ENCODE results near the gene PLCB1. TPM values are rescaled to one million over a fixed set of nuclear protein-coding genes. Genes with fewer than 3 reads are reported as not detected.

PLCB1 gene
- total and polyA plus RNA-seq, 7 experiments from 2014 or later, result 0.56 to 17.6 (median 2.3) TPM

GRCh38 chr20:8530022-8530421, 398.0 kb downstream of the PLCB1 start:
- Histone ChIP-seq H3K27ac (ENCODE audit: low read depth, low read length) (no peak overlapping the region), H3K4me3 (ENCODE audit: low read length) (no peak overlapping the region), H3K27me3 (ENCODE audit: control insufficient read depth in 2 of 2, insufficient read depth in 2 of 2, low read length in 2 of 2) (no peaks in the 10 kb centered on the region), H3K4me1 (ENCODE audit: control insufficient read depth in 2 of 2, insufficient read depth in 2 of 2, low read length in 2 of 2) (no peaks in the 10 kb centered on the region), H3K36me3 (ENCODE audit: control insufficient read depth in 2 of 3, insufficient read depth in 3 of 3, low read length in 3 of 3) (no peaks in the 10 kb centered on the region), H3K9me3 (ENCODE audit: control insufficient read depth in 2 of 3, low read length in 3 of 3) (no peaks in the 10 kb centered on the region)
- ChIA-PET POLR2A (no interaction called here), CTCF (no interaction called here)
- Mint-ChIP-seq H3K36me3 (no peaks in the 10 kb centered on the region), H3K9me3 (peaks cover 0 to 2% (median 0%) of the 10 kb centered on the region in 11 donors), H3K4me3 (no peak overlapping the region), H3K4me1 (no peaks in the 10 kb centered on the region), H3K27ac (no peak overlapping the region), H3K27me3 (no peaks in the 10 kb centered on the region)
- ATAC-seq (no peak), DNase-seq (no peak)
- intact Hi-C loops (cut with micrococcal nuclease), result no loop called here

GRCh38 chr20:8532169-8532568, 400.1 kb downstream of the PLCB1 start:
- no peaks in the 10 kb centered on the region for H3K4me1 ChIP-seq (ENCODE audit: control insufficient read depth in 2 of 2, insufficient read depth in 2 of 2, low read length in 2 of 2)
- no peaks in the 10 kb centered on the region for H3K36me3 ChIP-seq (ENCODE audit: control insufficient read depth in 2 of 3, insufficient read depth in 3 of 3, low read length in 3 of 3)
- Mint-ChIP-seq H3K27ac (no peak overlapping the region), H3K4me3 (no peak overlapping the region), H3K27me3 (no peaks in the 10 kb centered on the region), H3K9me3 (peaks cover 0 to 2% (median 0%) of the 10 kb centered on the region in 11 donors), H3K4me1 (no peaks in the 10 kb centered on the region), H3K36me3 (no peaks in the 10 kb centered on the region)
- intact Hi-C loops (cut with micrococcal nuclease), result no loop called here
- CTCF ChIA-PET, result no interaction called here
- no peak overlapping the region for H3K27ac ChIP-seq (ENCODE audit: low read depth, low read length)
- POLR2A ChIA-PET, result no interaction called here
- no peak for DNase-seq
- no peaks in the 10 kb centered on the region for H3K27me3 ChIP-seq (ENCODE audit: control insufficient read depth in 2 of 2, insufficient read depth in 2 of 2, low read length in 2 of 2)
- H3K9me3 ChIP-seq (ENCODE audit: control insufficient read depth in 2 of 3, low read length in 3 of 3), result no peaks in the 10 kb centered on the region
- H3K4me3 ChIP-seq (ENCODE audit: low read length), result no peak overlapping the region
- no peak for ATAC-seq

- intact Hi-C loops (cut with micrococcal nuclease), result no loop called here
- H3K4me1 ChIP-seq (ENCODE audit: control insufficient read depth in 2 of 2, insufficient read depth in 2 of 2, low read length in 2 of 2), result no peaks in the 10 kb centered on the region
- Mint-ChIP-seq H3K36me3 (no peaks in the 10 kb centered on the region), H3K27ac (no peak overlapping the region), H3K9me3 (peaks cover 0 to 2% (median 0%) of the 10 kb centered on the region in 11 donors), H3K4me3 (no peak overlapping the region), H3K27me3 (no peaks in the 10 kb centered on the region), H3K4me1 (no peaks in the 10 kb centered on the region)
- H3K4me3 ChIP-seq (ENCODE audit: low read length), result no peak overlapping the region
- ATAC-seq (no peak), DNase-seq (no peak)
- H3K36me3 ChIP-seq (ENCODE audit: control insufficient read depth in 2 of 3, insufficient read depth in 3 of 3, low read length in 3 of 3), result no peaks in the 10 kb centered on the region
- no peak overlapping the region for H3K27ac ChIP-seq (ENCODE audit: low read depth, low read length)
- no peaks in the 10 kb centered on the region for H3K27me3 ChIP-seq (ENCODE audit: control insufficient read depth in 2 of 2, insufficient read depth in 2 of 2, low read length in 2 of 2)
- POLR2A ChIA-PET, result no interaction called here
- CTCF ChIA-PET, result interaction anchor here (0.9 kb wide), 1 partner anchor 140 kb away, joined by 4 read pairs; no protein-coding TSS in a partner anchor
- H3K9me3 ChIP-seq (ENCODE audit: control insufficient read depth in 2 of 3, low read length in 3 of 3), result no peaks in the 10 kb centered on the region
These were observed 402.5 kb downstream of the PLCB1 start for GRCh38 chr20:8534368-8535160.

GRCh38 chr20:8535403-8536261, 403.6 kb downstream of the PLCB1 start:
- Mint-ChIP-seq H3K27me3 (no peaks in the 10 kb centered on the region), H3K4me1 (no peaks in the 10 kb centered on the region), H3K9me3 (peaks cover 0 to 4% (median 0%) of the 10 kb centered on the region in 11 donors), H3K27ac (no peak overlapping the region), H3K4me3 (no peak overlapping the region), H3K36me3 (no peaks in the 10 kb centered on the region)
- ATAC-seq, result no peak
- Histone ChIP-seq H3K9me3 (ENCODE audit: control insufficient read depth in 2 of 3, low read length in 3 of 3) (no peaks in the 10 kb centered on the region), H3K4me3 (ENCODE audit: low read length) (no peak overlapping the region), H3K4me1 (ENCODE audit: control insufficient read depth in 2 of 2, insufficient read depth in 2 of 2, low read length in 2 of 2) (no peaks in the 10 kb centered on the region), H3K36me3 (ENCODE audit: control insufficient read depth in 2 of 3, insufficient read depth in 3 of 3, low read length in 3 of 3) (no peaks in the 10 kb centered on the region), H3K27ac (ENCODE audit: low read depth, low read length) (no peak overlapping the region), H3K27me3 (ENCODE audit: control insufficient read depth in 2 of 2, insufficient read depth in 2 of 2, low read length in 2 of 2) (no peaks in the 10 kb centered on the region)
- CTCF ChIA-PET, result interaction anchor here (0.9 kb wide), 1 partner anchor 141 kb away, joined by 4 read pairs; no protein-coding TSS in a partner anchor
- no peak for DNase-seq
- intact Hi-C loops (cut with micrococcal nuclease), result no loop called here
- POLR2A ChIA-PET, result no interaction called here

- no peaks in the 10 kb centered on the region for H3K4me1 ChIP-seq (ENCODE audit: control insufficient read depth in 2 of 2, insufficient read depth in 2 of 2, low read length in 2 of 2)
- no peak for ATAC-seq
- no peak for DNase-seq
- no peak overlapping the region for H3K27ac ChIP-seq (ENCODE audit: low read depth, low read length)
- H3K27me3 ChIP-seq (ENCODE audit: control insufficient read depth in 2 of 2, insufficient read depth in 2 of 2, low read length in 2 of 2), result no peaks in the 10 kb centered on the region
- Mint-ChIP-seq H3K4me3 (no peak overlapping the region), H3K4me1 (no peaks in the 10 kb centered on the region), H3K27ac (no peak overlapping the region), H3K9me3 (peaks cover 0 to 4% (median 0%) of the 10 kb centered on the region in 11 donors), H3K36me3 (no peaks in the 10 kb centered on the region), H3K27me3 (peaks cover 0 to 2% (median 0%) of the 10 kb centered on the region in 5 donors)
- ChIA-PET POLR2A (no interaction called here), CTCF (no interaction called here)
- H3K36me3 ChIP-seq (ENCODE audit: control insufficient read depth in 2 of 3, insufficient read depth in 3 of 3, low read length in 3 of 3), result no peaks in the 10 kb centered on the region
- H3K9me3 ChIP-seq (ENCODE audit: control insufficient read depth in 2 of 3, low read length in 3 of 3), result no peaks in the 10 kb centered on the region
- H3K4me3 ChIP-seq (ENCODE audit: low read length), result no peak overlapping the region
- intact Hi-C loops (cut with micrococcal nuclease), result no loop called here
These were observed 404.2 kb downstream of the PLCB1 start for GRCh38 chr20:8536262-8536618.

- H3K27ac ChIP-seq (ENCODE audit: low read depth, low read length), result no peak overlapping the region
- no peak overlapping the region for H3K4me3 Mint-ChIP-seq
- H3K36me3 ChIP-seq (ENCODE audit: control insufficient read depth in 2 of 3, insufficient read depth in 3 of 3, low read length in 3 of 3), result no peaks in the 10 kb centered on the region
- no peaks in the 10 kb centered on the region for H3K4me1 ChIP-seq (ENCODE audit: control insufficient read depth in 2 of 2, insufficient read depth in 2 of 2, low read length in 2 of 2)
- H3K4me3 ChIP-seq (ENCODE audit: low read length), result no peak overlapping the region
- intact Hi-C loops (cut with micrococcal nuclease), result no loop called here
- H3K27me3 Mint-ChIP-seq, result peaks cover 0 to 6% (median 0%) of the 10 kb centered on the region in 5 donors
- peaks cover 0 to 1% (median 0%) of the 10 kb centered on the region in 11 donors for H3K9me3 Mint-ChIP-seq
- H3K4me1 Mint-ChIP-seq, result no peaks in the 10 kb centered on the region
- no peaks in the 10 kb centered on the region for H3K36me3 Mint-ChIP-seq
- H3K27me3 ChIP-seq (ENCODE audit: control insufficient read depth in 2 of 2, insufficient read depth in 2 of 2, low read length in 2 of 2), result peaks cover 0 to 4% of the 10 kb centered on the region in 2 donors
- ChIA-PET CTCF (no interaction called here), POLR2A (no interaction called here)
- DNase-seq (no peak), ATAC-seq (no peak)
- H3K9me3 ChIP-seq (ENCODE audit: control insufficient read depth in 2 of 3, low read length in 3 of 3), result no peaks in the 10 kb centered on the region
- no peak overlapping the region for H3K27ac Mint-ChIP-seq
These were observed 408.4 kb downstream of the PLCB1 start for GRCh38 chr20:8540466-8540865.
